GM06990 (cell line): ENCODE results near the gene NPR2.

Experiments
- DNase-seq: peaks from one replicate; pipeline ENCODE4 v3.0.0-alpha.2; 2011; ENCODE audit not compliant: insufficient read length; ENCODE audit errors: extremely low read depth
- H3K27me3 ChIP-seq: replicated peaks from 2 replicates; pipeline ENCODE4 v1.6.0; 2011; ENCODE audit warnings: low read length; ENCODE audit not compliant: control insufficient read depth, insufficient read depth
- H3K36me3 ChIP-seq: 2 replicates; pipeline ENCODE4 v1.5.1; 2011; ENCODE audit warnings: low read length; ENCODE audit not compliant: control insufficient read depth, insufficient read depth
- H3K4me3 ChIP-seq: replicated peaks from 2 replicates; pipeline ENCODE4 v1.5.1; 2011; ENCODE audit warnings: low read depth, mild to moderate bottlenecking, control low read depth, low read length
- CTCF ChIP-seq: IDR thresholded peaks from 2 replicates; pipeline ENCODE4 v1.5.1; 2011; ENCODE audit warnings: low read length, control low read depth, mild to moderate bottlenecking, inconsistent platforms; ENCODE audit not compliant: insufficient read depth, poor library complexity, severe bottlenecking

Gene NPR2

GRCh38 chr9:35758475-35759050 lies 32.8 kb upstream of the NPR2 start:
- no peak overlapping the region for H3K4me3 ChIP-seq
- H3K36me3 ChIP-seq: peaks cover 2% of the 10 kb centered on the region; the same call in 1 of the 2 replicates
- H3K27me3 ChIP-seq: no peaks in the 10 kb centered on the region
- no peak for DNase-seq
- TF ChIP-seq CTCF: no peak

- Histone ChIP-seq H3K36me3 (no peaks in the 10 kb centered on the region), H3K4me3 (no peak overlapping the region), H3K27me3 (no peaks in the 10 kb centered on the region)
- no peak for DNase-seq
- TF ChIP-seq CTCF: no peak
Measured at GRCh38 chr9:35759795-35760194, 31.6 kb upstream of the NPR2 start.

GRCh38 chr9:35760651-35761050 lies 30.7 kb upstream of the NPR2 start:
- Histone ChIP-seq H3K27me3 (no peaks in the 10 kb centered on the region), H3K4me3 (no peak overlapping the region), H3K36me3 (no peaks in the 10 kb centered on the region)
- no peak for DNase-seq
- TF ChIP-seq CTCF: no peak

GRCh38 chr9:35763181-35763580 lies 28.2 kb upstream of the NPR2 start:
- no peak for TF ChIP-seq CTCF
- H3K27me3 ChIP-seq: no peaks in the 10 kb centered on the region
- no peaks in the 10 kb centered on the region for H3K36me3 ChIP-seq
- no peak overlapping the region for H3K4me3 ChIP-seq
- DNase-seq: no peak

GRCh38 chr9:35763803-35764202 lies 27.6 kb upstream of the NPR2 start:
- TF ChIP-seq CTCF: no peak
- no peaks in the 10 kb centered on the region for H3K27me3 ChIP-seq
- no peak overlapping the region for H3K4me3 ChIP-seq
- DNase-seq: no peak
- no peaks in the 10 kb centered on the region for H3K36me3 ChIP-seq

GRCh38 chr9:35766997-35767396 lies 24.4 kb upstream of the NPR2 start:
- no peaks in the 10 kb centered on the region for H3K36me3 ChIP-seq
- no peak for TF ChIP-seq CTCF
- H3K27me3 ChIP-seq: no peaks in the 10 kb centered on the region
- DNase-seq: no peak
- no peak overlapping the region for H3K4me3 ChIP-seq
